HPDE6-E6E7 (cell line): Measurements from ENCODE around the gene CIC.

ENCODE experiments used
- DNase-seq: peaks from one replicate; pipeline ENCODE4 v3.0.0; 2011; ENCODE audit warnings: missing footprints; ENCODE audit errors: extremely low spot score

Gene CIC

DNA sequence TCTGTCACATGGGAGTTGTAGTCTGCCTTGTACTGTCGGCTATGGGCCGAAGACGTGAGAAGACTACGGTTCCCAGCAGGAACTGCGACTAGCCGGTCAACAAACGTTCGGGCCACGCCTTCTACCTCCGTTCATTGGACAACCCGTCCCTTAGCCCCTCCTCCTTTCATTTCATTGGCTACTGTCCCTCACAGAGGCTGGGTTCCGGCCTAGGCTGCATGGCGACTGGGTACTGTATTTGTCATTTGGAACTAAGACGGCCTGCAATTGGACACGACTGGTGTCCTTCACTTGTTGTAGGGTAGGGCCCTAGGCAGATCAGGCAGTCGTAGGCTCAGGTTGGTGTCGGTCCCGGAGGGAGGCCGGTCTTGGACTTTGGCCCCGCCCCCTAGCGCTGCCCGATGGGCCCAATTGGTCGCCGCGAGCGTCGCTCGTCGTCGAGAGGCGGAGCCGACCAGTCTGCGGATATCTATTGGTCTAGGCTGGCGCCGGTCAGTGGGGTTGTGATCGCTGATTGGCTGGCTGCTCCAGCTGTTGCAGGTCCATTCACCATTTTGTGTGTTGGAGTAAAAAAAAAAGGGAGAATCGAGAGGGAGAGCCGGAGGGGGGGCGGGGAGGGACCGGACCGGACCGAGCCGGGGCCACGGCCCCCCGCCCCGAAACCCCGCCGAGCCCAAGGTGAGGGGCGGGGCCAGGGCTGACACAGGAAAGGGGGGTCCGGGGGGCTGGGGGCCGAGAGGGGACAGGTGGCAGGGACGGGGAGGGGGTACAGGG lies at the start of gene CIC:
CIC (plus strand) TSS at position 549 of the 774 bp plus-strand sequence. CDS start 2,532 bp downstream, outside the sequence.
- peak; percentile 98 for DNase-seq

DNA sequence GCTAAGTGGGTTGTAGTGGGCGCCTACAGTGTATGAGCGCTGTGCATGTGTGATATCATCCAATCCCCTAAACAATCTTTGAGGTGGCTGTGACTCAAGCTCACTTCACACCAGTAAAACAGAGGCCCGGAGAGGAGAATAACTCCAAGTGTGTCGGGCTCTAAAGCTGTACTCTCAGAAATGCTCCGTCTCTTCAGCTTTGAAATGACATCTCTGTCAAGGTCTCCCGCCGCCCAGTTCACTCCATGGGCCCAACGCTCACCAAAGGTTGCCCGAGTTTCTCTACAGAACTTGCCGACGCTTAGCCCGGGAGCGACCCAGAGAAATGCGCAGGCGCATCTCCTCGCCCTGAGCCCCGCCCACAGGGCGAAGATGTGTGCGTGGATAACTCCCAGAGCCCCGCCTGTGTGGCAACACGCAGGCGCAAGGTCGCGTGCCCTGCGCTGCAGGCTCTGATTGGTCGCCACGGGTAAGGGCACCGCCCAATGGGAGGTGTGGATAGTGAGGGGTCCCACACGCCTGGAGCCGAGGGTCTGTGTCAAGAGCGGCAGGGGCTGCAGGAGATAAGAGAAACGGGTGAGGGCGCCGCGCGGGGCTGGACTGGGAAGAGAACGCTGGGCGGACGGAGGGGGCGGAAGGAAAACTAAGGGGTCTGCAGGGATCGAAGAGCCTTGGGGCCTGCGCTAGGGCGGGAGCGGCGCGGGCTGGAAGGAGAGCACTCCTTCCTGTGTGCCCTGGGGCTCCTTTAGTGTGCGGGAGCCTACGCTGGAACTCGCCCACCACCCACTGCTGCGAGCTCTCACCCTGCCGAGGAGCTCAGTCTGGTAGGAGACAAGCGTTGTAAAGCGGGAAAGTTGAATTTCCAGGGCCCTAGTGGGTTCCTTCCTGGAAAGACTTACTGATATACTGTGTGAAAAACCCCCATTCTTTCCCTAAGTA lies 49.0 kb upstream of the CIC start, which contains the start of gene ZNF526:
ZNF526 (plus strand) TSS at position 501 of the 939 bp plus-strand sequence. CDS start 4,092 bp downstream, outside the sequence.
- DNase-seq, result peak; percentile 99

DNA sequence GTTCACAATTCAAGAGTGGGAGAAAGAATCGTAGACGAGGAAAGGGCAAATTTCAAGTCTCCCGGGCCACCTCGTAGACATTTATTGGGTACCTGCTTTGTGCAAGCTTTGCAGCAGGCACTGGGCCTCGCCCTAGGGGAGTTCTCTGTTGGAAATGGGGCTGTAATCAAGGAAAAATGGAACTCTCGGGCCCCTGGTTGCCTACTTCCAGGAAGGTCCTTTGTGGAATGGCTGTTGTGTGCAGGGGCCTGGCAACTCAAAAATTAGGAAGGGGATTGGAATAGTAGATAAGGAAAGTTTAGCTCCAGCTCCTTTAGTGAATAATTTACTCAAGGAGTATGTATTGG lies 48.3 kb upstream of the CIC start:
- no peak for DNase-seq

DNA sequence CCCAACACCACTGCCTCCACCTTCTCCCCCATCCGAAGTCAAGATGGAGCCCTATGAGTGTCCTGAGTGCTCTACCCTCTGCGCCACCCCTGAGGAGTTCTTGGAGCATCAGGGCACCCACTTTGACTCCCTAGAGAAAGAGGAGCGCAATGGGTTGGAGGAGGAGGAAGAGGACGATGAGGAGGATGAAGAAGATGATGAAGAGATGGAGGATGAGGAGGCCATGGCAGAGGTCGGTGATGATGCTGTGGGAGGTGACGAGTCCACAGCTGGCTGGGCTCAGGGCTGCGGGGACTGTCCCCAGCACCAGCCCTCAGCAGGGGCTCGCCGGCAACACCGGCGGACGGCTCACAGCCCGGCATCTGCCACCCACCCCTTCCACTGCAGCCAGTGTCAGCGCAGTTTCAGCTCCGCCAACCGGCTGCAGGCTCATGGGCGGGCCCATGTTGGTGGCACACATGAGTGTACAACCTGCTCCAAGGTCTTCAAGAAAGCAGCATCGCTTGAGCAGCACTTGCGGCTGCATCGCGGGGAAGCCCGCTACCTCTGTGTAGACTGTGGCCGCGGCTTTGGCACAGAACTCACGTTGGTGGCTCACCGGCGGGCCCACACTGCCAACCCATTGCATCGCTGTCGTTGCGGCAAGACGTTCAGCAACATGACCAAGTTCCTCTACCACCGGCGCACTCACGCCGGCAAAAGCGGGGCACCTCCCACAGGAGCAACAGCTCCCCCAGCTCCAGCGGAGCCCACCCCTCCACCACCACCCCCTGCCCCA lies 43.9 kb upstream of the CIC start:
- DNase-seq, result no peak

DNA sequence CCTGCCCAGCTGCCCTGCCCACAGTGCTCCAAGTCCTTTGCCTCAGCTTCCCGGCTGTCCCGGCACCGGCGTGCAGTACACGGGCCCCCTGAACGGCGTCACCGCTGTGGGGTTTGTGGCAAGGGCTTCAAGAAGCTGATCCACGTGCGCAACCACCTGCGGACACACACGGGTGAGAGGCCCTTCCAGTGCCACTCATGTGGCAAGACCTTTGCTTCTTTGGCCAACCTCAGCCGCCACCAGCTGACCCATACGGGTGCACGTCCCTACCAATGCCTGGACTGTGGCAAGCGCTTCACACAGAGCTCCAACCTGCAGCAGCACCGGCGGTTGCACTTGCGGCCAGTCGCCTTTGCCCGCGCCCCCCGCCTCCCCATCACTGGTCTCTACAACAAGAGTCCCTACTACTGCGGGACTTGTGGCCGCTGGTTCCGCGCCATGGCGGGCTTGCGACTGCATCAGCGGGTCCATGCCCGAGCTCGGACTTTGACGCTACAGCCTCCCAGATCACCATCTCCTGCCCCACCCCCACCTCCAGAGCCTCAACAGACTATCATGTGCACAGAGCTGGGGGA lies 43.2 kb upstream of the CIC start:
- DNase-seq, result no peak

DNA sequence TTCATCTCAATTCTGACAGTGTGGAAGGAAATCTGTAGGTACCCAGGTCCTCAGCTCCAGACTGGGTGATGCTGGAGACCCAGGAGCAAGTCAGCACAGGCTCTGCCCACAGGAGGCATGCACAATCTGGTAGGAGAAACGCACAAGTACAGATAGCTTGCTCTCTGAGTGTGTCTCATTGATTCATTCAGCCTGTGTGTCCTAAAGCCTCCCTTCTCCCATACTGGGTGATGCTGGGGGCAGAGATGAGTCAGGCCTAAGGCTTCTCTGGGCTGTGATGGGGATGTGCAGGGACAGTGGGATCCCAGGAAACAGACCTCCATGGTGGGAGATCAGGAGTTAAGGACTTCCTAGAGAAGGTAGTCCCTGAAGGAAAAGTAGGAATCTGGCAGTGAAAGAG lies 42.2 kb upstream of the CIC start:
- no peak for DNase-seq

DNA sequence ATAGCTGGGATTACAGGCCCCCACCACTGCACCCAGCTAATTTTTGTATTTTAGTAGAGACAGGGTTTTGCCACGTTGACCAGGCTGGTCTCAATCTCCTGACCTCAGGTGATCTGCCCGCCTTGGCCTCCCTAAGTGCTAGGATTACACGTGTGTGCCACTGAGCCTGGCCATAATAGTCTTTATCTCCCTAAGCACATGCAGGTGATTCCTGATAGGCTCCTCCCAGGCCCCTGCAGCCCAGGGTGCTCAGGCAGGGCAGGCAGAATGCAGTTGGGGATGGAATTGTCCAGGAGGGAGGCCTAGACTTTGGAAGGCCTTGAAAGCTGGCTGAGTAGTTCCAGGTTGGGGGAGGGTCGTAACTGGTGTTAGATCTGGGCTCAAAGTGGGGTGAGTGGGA lies 40.4 kb upstream of the CIC start:
- no peak for DNase-seq

DNA sequence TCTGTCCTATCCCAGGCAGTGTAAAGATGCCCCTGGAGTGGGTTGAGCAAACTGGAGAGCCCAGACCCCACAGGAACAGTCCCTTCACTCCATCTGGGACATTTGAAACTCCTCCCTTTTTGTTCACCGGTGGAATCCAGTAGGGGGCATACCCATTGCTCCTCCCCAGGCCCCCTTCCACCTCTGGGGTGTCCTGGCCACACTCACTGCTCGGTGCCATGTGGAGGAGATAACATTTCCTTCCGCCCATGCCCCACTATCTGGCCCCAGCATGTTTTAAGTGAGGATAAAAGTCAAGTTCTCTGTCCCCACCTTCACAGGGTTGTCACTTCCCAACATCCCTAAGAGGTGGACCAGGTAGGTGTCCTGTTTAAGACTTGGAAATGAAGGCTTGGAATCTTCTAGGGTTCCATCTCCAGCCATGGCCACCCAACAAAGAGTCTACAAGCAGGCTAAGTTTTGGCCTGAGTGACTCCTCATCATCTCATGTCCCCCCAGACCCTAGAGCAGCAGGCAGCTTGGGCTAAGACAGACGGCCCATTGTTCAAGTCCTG lies 39.7 kb upstream of the CIC start:
- DNase-seq, result no peak

DNA sequence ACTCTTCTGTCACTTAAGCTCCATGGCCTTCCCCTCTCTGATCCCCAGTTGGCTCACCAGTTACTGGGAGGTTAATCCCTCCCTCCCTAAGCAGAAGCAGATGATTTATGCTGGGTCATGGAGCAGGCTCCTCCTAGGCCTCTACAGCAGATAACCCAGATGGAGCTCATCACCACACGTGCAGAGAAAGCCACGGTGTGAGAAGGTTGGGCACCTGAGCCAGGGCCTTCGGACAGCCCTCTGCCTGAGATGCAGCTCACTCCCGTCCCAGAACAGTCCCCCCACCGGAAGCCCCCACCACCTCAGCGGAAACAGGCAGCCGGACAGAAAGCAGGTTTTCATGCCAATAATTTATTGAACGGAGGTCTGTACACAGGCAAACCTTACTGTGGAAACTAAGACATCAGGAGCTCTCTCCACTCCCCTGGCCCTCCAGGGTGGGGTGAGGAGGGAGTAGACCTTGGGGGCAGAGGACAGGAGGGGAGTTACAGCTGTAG lies 39.1 kb upstream of the CIC start:
- no peak for DNase-seq

DNA sequence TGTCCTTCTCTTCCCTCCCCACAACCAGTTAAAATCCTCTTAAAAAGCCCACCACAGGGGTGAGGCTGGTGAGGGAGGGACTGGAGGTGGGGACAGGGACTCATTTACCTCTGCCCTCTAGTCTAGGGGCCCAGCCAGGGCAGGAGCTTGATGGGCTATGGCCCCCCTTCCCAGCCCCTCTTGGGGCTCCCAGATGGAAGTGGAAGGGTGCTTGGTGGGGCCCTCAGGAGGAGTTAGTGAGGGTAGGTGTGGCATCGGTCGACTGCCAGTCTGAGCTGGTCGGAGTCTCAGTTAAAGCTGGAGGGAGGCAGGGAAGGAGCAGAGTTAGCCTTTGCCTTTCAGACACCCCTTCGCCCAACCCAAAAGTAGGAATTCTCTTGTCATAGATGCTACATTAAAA lies 38.5 kb upstream of the CIC start:
- no peak for DNase-seq

DNA sequence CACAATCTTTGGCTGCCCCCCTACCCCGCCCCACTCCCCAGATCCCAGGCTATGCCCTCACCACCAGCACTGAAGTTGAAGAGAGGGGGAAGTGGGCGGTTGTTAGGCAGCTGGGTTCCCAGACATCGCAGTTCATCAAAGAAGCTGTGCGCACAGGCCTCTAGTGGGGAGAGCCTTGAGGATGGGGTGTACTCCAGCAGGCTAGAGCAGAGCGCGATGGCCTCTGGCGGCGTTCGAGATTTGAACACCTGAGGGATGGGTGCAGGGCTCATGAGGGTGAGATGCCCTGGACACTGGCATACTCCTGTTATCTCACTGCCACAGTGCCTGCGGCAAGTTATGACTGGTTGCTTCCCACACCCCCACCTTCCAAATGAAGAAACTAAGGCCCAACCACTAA lies 36.6 kb upstream of the CIC start:
- no peak for DNase-seq

DNA sequence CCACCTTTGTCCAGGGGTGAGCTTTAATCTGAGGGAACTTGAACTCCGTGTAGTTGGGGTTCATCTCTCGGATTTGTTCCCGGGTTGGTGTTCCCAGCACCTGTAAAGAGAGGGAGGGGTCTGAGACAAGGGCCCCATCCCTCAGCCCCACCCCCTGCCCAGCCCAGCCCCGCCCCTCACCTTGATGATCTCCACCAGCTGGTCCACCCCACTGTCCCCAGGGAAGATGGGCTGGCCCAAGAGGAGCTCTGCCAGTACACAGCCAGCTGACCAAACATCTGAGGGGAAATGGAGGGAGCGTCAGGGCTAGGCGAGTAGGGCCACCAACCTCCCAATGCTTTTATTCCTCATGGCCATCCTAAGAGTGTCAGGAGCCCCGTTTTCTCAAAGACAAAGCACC lies 35.9 kb upstream of the CIC start:
- DNase-seq, result no peak

DNA sequence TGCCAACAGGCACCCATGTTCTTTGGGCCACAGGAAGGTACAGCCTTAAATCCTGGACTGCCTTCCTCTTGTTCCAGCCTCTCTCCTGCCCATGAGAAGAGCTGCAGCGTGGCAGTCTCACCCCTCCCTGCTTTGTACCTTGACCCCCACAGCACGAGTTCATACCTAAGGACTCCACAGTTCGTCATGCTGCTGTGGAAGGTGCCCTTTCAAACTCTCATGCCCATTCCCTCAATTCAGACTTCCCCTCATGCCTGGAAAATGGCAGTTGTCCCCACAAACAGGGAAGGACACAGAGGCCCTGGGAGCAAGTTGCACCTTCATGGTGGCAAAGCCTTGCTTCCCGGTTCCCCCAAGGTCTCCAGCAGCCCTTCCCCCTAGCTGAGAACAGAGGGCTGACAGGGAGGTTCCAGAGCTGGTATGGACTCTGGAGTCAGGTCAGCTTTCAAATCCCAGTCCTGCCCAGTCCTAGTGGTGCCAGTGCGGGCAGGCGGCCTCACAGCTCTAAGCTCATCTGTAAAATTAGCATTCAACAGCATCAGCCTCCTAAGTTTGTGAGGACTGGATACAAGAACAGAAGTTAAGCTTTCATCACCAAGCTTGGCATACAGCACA lies 35.3 kb upstream of the CIC start:
- no peak for DNase-seq

DNA sequence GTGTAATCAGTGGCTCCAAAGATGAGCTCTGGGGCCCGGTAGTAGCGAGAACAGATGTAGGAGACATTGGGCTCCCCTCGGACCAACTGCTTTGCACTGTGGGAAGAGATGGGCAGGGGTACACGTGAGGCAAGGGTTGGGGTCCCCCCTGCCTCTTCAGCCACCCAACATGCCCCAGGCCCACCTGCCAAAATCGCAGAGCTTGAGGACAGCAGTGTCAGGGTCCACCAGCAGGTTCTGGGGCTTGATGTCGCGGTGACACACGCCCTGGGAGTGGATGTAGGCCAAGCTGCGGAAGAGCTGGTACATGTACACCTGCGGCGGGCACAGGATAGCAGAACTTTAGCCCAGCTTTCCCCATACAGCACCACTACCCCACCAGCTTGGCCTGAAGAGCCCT lies 34.7 kb upstream of the CIC start:
- DNase-seq, result no peak

DNA sequence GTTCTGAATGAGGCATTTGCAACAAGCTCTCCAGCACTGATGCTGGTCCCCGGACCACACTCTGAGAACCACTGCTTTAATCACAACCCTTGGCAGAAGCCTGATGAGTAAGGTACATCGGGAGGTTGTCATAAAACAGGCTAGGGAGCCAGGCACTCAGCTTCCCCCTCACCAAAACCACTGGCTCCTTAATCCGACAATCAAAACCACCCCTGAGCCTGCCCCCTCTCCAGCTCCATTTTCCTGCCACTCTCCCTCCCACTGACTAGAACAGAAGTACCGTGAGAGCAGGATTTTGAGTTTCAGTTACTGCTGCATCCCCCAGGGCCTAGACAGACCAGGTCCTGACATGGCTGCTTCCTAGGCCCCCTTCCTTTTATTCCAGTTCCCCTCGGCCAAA lies 33.9 kb upstream of the CIC start:
- no peak for DNase-seq

DNA sequence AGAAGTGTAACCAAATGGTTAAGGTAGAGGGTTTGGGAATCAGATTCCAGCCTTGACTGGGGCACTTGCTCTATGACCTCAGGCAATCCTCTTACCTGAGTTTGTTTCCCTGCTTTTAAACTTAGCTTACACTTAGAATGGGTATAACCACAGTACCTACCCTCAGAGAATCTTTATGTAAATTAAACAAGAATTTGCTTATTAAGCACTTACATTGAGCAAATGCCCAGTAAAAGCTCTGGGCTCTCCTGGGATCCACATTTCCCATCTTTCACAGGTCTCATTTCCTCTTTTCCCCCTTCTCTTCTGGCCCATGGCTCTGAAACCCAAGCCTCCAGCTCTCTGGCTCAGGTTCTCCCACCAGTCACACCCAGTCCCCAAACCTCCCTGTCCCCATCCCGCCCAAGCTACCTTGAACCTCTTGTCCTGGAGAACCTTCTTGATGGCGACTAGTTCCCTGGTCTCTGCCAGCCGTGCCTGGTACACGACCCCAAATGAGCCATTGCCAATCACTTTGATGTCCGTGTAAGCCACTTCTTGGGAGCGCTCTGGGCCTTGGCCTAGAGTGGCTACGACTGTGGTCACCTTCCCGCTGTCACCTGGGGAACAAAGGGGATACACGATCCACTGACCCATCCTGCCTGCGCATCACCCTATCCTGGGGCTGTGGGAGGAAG lies 29.4 kb upstream of the CIC start:
- no peak for DNase-seq

DNA sequence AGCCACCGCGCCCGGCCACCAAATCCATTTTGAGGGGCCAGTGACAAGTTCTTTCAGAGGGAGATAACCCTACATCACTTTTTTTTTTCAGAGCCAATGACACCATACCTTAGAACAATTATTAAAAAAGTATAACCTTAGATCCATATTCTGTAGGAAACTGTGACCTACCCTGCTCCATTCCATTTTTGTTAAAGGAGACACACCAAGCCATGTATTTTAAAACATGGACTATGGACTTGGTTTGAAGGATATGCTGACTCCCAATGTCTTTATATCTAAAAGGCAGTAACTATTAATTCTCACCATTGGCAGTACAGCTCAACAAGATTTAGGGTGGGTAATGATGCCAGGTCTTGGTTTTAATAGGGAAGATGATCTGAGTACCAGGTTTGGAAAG lies 27.8 kb upstream of the CIC start:
- DNase-seq, result no peak

DNA sequence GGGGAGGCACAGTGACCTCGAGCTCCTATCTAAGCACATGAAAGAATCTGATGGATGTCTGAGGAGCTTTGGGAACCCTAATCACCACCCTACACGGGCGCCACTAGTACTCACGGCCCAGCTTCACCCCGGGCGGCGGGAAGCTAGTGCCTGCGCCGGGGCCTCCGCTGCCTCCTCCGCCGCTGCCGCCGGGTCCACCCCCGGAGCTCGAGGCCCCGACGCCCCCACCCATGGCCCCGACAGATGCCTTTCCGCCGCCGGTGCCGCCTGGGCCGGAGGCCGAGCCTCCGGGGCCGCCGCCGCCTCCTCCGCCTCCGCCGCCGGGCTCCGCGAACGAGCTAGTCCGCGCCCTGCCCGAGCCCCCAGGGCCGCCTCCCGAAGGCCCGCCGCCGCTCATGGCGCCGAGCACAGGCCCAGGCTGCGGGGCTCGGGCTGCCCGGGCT lies 27.0 kb upstream of the CIC start:
- no peak for DNase-seq

DNA sequence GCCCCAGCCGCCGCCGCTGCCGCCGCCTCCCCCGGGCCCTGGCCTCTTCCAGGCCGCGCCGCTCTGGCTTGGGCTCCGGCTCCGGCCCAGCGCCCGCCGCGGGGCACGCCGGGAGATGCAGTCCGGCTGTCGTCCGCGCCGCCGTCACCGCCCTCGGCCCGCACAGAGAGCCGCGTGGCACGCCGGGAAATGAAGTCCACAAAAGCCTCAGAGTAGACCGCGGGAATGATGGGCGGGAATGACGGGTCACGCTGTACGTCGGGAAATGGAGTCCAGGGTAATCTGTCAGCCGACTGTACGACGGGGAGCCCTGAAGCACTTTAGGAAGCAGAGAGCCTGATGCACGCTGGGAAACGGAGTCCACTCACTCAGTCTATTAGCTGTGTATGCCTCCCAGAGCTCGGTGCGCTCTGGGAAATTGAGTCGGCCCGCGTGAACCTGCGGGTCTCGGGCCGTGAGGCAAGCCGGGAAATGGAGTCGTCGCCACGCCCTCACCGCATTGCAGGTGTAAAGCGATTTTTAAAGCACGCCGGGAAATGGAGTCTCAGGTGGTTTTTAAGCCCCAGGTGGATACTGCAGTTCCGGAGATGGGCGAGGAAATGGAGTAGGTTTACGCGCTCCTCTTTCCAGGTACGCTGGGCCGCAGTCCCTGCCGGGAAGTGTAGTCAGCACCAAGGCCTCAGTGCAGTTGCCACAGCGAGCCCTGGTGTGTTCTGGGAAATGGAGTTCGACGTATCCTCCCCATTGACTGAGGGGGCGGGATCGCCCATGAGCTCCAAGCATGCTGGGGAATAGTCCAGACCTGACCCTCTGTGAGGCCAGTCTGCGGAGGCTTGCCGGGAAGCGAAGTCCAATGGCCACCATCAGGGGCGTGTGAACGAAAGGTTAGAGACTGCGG lies 26.3 kb upstream of the CIC start, which contains the start of gene GSK3A:
GSK3A (minus strand) TSS at position 91 of the 898 bp plus-strand sequence. CDS start 137 bp downstream, outside the sequence.
- peak; percentile 95 for DNase-seq
